ENCODE results near the gene COL6A2.
"Not testable (repeated sequence)": the region's sequence is repeated elsewhere in the genome, so short reads cannot be mapped to it uniquely, and the experiment has no call there.

Gene COL6A2

DNA sequence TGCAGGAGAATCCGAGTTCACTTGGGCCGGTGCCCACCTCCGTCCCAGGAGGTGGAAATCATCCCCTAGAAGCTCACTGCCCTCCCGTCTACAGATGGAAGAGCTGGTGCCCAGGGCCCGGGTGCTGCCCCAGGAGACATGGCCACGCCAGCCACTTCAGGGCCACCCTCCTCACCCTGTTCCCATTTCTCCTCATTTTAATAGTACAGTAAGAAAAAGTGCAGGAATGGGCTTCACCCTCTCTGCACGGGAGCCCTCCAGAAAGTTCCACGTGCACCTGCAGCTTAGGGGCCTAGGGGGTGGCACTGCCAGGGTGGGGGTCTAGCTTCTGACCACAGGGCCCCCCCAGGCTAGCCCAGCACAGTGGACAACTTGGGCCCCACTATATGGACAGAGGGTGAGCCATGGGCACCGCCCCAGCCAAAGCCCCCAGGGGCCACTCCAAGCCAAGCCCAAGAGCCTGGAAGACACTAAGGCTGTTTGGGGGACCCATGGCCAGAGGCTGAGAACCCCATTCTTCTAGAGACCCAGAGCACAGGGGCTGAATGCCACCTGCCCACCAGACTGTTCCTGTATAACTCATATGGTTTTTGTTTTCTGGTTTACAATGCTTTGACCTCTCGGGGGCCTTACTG, 60.9 kb downstream of the COL6A2 start:
- no peak for DNase-seq

DNA sequence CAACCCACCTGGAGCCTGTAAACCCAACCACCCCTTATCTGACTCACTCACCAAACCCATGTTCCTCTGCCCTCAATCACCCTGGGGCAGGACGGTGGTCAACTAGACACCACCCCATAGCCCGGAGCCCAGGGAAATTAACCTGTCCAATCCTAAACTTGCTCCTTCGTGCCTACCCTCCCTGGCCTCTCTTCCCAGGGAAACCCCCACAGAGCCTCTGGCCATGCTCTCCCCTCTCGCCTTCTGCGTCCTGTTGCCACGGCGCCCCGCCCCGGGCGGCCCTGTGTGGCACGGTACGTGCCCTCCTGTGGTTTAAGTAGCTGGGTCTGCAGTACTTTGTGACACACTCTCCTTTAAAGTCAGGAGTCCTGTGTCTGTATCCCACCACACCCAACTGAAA, 61.5 kb downstream of the COL6A2 start:
- DNase-seq = no peak

DNA sequence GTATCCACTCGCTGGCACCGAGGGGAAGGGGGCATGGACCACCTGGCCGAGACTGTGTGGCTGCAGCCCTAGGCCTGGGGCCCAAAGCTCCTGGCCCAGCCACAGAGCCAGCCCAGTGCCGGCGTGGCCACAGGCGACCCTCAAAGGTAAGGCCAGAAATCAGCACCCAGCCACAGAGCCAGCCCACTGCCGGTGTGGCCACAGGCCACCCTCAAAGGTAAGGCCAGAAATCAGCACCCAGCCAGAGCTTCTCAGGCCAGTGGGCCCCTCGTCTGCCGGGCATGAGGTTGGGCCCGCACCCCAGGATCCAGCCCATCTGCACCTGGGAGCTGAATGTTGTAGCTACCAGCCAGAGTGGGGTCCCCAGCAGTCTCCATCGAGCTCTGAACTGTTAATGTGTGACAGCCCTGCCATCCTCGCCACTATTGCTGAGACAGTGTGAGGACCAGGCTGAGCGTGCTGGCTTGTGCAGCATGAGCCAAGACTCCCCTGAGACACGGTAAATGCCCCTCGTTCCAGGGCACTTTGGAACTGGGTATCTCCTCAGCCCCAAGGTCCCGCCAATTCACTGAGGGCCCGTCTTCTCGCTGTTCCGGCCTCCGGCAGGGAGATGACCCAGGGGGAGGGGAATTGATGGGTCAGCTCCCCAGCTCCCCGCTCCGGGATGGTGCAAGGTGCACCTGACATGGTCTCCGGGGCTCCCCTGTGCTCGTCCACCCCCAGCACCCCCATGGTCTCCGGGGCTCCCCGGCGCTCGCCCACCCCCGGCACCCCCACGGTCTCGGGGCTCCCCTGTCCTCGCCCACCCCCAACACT, 62.1 kb downstream of the COL6A2 start:
- no peak for DNase-seq

DNA sequence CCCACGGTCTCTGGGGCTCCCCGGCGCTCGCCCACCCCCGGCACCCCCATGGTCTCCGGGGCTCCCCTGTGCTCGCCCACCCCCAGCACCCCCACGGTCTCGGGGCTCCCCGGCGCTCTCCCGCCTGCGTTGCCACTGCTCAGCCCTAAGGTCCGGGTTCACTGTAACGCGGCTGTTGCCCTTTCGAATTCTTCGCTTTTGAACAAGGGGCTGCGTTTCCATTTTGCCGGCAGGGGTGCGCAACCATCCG, 62.7 kb downstream of the COL6A2 start:
- DNase-seq = no peak

DNA sequence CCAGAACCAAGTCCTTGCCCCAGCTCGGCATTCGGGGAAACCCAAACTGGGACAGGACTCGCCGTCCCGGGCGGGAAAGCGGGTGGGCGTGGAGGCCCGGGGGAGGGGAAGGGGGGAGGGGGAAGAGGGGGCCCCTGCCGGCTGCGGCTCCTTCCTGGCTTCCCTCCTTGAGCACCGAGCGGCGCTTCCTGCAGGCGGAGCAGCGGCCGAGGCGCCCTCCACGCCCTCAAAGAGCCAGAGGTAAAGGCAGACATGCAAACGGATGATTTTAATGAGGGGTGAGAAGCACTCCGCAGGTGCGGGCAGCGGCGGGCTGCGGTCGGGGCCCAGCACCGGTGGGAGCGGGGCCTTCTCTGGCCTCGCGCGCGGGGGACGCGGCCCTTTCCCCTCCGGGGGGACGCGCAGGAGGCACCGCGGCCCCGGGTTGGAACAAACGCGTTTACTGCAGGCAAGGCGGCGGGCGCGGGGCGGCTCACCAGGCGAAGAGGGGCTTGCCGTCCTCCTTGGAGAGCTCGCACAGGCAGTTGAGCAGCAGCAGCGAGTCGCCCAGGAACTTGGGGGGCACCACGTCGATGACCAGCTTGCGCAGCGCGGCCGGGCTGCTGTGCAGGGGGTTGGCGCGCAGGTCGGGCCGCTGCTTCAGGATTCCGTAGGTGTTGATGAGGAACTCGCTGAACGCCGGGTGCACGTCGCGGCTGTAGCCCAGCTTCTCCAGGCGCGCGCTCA, 63.2 kb downstream of the COL6A2 start:
- DNase-seq = no peak

- DNase-seq = no peak
Observed at GRCh38 chr21:46161633-46162592, 64.0 kb downstream of the COL6A2 start.

GRCh38 chr21:46163380-46163779, 65.5 kb downstream of the COL6A2 start:
- DNase-seq = no peak

- no peak for DNase-seq
Observed at GRCh38 chr21:46165098-46165497, 67.2 kb downstream of the COL6A2 start.

GRCh38 chr21:46168238-46168637, 70.3 kb downstream of the COL6A2 start:
- no peak for DNase-seq

DNA sequence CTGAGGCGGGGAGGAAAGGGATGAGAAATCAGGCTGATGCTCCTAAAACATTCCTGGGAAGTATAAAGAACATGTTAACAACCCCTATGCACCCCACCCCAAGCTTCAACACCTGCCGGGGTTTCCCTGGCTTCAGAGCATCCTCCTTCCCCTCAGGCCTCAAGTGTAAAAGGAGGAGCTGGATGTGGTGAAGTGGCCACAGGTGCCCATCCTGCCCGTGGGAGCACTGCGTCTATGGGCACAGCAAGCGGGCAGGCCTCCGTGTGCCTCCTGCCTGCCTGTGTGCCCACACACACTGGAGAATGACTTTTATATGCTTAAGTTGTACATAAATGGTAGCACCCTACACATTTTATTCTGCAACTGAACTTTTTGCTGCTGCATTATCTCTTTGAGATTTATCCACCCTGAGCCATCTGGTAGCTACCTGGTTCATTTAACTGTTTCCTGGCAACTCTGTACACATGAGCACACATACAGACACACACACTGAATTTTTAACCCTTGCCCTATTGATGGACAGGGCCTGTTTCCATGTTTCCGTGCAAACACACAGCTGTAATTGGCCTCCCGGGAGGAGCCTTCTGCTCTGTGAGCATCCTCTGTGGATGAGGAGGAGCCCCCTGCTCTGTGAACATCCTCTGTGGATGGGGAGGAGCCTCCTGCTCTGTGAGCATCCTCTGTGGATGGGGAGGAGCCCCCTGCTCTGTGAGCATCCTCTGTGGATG, 70.9 kb downstream of the COL6A2 start:
- DNase-seq = no peak

DNA sequence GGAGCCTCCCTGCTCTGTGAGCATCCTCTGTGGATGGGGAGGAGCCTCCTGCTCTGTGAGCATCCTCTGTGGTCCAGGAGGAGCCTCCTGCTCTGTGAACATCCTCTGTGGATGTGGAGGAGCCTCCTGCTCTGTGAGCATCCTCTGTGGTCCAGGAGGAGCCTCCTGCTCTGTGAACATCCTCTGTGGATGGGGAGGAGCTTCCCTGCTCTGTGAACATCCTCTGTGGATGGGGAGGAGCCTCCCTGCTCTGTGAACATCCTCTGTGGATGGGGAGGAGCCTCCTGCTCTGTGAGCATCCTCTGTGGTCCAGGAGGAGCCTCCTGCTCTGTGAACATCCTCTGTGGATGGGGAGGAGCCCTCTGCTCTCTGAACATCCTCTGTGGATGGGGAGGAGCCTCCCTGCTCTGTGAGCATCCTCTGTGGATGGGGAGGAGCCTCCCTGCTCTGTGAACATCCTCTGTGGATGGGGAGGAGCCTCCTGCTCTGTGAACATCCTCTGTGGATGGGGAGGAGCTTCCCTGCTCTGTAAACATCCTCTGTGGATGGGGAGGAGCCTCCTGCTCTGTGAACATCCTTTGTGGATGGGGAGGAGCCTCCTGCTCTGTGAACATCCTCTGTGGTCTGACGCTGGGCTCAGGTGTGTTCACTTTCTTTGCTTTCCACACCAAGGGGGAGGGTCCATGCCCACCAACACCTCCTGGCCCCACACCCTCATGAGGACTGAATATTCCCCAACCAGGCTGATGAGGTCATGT, 72.7 kb downstream of the COL6A2 start:
- not testable (repeated sequence) for DNase-seq

- no peak for DNase-seq
Observed at GRCh38 chr21:46171585-46171984, 73.7 kb downstream of the COL6A2 start.

DNA sequence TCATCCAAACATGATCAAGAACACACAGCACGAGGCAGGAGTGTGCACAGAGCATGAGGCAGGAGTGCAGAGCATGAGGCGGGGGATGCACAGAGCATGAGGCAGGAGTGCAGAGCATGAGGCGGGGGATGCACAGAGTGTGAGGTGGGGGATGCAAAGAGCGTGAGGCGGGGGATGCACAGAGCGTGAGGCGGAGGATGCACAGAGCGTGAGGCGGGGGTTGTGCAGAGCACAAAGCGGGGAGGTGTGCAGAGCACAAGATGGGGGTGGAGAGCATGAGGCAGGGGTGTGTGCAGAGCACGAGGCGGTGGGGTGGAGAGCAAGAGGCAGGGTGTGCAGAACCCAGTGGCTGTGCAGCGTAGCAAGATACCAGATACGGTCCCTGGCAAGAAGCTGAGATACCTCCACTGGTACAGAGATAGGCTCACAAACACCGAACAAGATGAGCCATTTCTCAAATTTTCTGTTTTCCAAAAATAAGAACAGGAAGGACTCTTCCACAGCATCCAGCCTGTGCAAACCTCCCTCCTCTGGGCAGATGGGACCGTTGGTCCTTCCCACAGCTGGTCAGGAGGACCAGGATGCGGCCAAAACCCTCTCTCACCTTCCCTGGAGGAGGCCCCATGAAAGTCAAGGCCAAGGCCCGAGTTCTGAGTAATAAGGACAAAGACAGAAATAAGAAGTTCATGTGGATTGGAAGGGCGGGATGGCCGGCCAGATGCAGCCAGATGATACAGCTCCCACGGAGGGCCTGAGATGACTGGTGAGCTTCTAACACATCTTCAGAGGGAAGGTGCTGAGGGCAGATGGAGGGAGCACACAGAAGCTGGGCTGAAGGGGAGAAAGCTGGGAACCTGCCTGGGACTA, 74.3 kb downstream of the COL6A2 start:
- DNase-seq = no peak

- no peak for DNase-seq
Observed at GRCh38 chr21:46172863-46173528, 75.1 kb downstream of the COL6A2 start.

DNA sequence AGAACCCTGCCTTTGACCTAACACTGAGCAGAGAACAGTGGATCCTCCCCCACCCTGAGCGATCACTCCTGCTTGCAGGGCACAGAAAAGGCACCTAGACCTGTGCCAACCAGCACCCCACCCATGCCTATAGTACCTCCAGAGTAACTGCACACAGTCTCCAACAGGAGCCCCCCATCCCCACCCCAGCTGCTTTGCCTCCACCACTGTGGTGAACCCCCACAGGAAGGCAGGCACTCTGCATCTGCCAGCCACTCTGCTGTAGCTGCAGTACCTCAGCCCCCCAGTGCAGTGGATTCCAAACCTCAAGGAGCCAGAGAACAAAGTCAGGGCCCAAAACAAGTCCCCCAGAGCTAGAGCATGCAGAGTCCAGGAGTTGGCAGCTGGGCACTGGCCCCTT, 75.7 kb downstream of the COL6A2 start:
- DNase-seq = no peak

DNA sequence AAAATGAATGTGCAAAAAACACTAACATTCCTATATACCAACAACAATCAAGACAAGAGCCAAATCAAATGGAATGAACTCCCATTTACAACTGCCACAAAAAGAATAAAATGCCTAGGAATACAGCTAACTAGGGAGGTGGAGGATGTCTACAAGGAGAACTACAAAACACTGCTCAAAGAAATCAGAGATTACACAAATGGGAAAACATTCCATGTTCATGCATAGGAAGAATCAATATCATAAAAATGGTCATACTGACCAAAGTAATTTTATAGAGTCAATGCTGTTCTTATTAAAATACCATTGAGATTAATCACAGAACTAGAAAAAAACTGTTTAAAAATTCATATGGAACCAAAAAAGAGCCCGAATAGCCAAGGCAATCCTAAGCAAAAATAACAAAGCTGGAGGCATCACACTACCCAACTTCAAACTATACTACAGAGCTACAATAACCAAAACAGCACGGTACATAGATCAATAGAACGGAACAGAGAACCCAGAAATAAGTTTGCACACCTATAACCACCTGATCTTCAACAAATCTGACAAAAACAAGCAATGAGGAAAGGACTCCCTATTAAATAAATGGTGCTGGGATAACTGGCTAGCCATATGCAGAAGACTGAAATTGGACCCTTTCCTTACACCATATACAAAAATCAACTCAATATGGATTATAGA, 78.7 kb downstream of the COL6A2 start:
- not testable (repeated sequence) for DNase-seq

- no peak for DNase-seq
Observed at GRCh38 chr21:46178961-46179360, 81.0 kb downstream of the COL6A2 start.

Measured in stimulated activated naive CD4-positive, alpha-beta T cell treated with Interleukin-2 at 50 U/mL for 16 hours (primary cell).